Endothelial cell of umbilical vein (primary cell): ENCODE data around the gene XRN1.
"Not testable (repeated sequence)": the region's sequence is repeated elsewhere in the genome, so short reads cannot be mapped to it uniquely, and the experiment has no call there.

Experiments used
- CTCF ChIP-seq, 2 donors: IDR thresholded peaks; 1 replicate in 1 of 2; 2 replicates in 1 of 2; pipeline ENCODE4 v1.5.1; 2011; ENCODE audit warnings: low read length in 2 of 2, mild to moderate bottlenecking in 2 of 2, moderate library complexity in 2 of 2, control low read depth in 1 of 2, inconsistent platforms in 1 of 2, low read depth in 1 of 2; ENCODE audit not compliant: insufficient read depth in 1 of 2; ENCODE audit errors: extremely low read depth in 1 of 2
- EZH2 ChIP-seq: IDR thresholded peaks from 2 replicates; pipeline ENCODE4 v1.6.1; 2012; ENCODE audit warnings: borderline replicate concordance, low read depth, mild to moderate bottlenecking, moderate library complexity, low read length, inconsistent platforms; ENCODE audit not compliant: severe bottlenecking
- POLR2A ChIP-seq: IDR thresholded peaks from 2 replicates; pipeline ENCODE4 v1.6.1; 2012; ENCODE audit warnings: low read depth, mild to moderate bottlenecking, control low read depth, low read length
- POLR2AphosphoS5 ChIP-seq: IDR thresholded peaks from 2 replicates; pipeline ENCODE4 v1.6.1; 2012; ENCODE audit warnings: low read depth, mild to moderate bottlenecking, control low read depth, low read length, moderate library complexity; ENCODE audit not compliant: insufficient read depth
- TF ChIP-seq, protein P1 (sequence below): IDR thresholded peaks from 2 replicates; pipeline ENCODE4 v1.6.1; 2011; ENCODE audit not compliant: insufficient read depth, insufficient read length

DNA sequence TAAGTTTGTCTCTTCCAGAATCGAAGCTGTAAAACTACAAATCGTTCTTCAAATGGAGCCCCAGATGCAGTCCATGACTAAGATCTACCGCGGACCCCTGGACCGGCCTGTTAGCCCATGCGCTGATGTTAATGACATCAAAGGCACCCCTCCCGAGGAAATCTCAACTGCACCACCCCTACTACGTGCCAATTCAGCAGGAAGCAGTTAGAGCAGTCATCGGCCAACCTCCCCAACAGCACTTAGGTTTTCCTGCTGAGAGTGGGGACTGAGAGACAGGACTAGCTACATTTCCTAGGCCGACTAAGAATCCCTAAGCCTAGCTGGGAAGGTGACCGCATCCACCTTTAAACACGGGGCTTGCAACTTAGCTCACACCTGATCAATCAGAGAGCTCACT is 4.8 kb downstream of the XRN1 start:
- TF ChIP-seq CTCF (IDR thresholded peaks at IDR 0.05; ENCODE audit: extremely low read depth in 1 of 2, insufficient read depth in 1 of 2, low read depth in 1 of 2, low read length in 2 of 2); EZH2; POLR2A; POLR2AphosphoS5: not testable (repeated sequence)
- TF ChIP-seq, protein P1, sequence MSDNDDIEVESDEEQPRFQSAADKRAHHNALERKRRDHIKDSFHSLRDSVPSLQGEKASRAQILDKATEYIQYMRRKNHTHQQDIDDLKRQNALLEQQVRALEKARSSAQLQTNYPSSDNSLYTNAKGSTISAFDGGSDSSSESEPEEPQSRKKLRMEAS: not testable (repeated sequence)
